GM12801 (cell line): ENCODE measurements around the gene VPS41.

Experiments
- TF ChIP-seq, protein P1 (sequence below): IDR thresholded peaks from one replicate; pipeline ENCODE4 v1.5.1; 2011; ENCODE audit warnings: control low read depth; ENCODE audit not compliant: insufficient read length; ENCODE audit errors: extremely low read depth

The VPS41 gene

DNA sequence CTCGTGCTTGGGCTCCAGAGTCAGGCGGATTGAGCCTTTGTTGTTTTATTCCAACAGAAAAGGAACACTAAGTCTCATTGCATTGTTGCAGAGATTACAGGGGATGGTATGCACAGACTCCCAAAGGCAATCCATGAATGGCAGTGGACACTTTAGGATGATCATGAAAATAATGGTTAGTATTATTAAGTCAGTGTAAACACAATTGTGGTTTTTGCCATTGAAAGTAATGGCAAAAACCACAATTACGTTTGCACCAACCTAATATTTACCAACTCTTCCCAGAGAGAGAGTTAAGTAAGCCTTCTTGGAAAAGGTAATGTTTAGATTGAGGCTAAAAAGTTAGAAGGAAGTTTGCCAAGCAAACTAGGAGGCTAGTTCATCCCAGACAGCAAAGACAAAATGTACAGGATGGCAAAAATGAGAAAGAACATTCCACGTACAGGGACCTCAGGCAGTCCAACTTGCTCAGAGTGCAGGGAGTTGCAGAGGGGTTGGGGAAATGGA lies 204.9 kb downstream of the VPS41 start:
- TF ChIP-seq, protein P1, sequence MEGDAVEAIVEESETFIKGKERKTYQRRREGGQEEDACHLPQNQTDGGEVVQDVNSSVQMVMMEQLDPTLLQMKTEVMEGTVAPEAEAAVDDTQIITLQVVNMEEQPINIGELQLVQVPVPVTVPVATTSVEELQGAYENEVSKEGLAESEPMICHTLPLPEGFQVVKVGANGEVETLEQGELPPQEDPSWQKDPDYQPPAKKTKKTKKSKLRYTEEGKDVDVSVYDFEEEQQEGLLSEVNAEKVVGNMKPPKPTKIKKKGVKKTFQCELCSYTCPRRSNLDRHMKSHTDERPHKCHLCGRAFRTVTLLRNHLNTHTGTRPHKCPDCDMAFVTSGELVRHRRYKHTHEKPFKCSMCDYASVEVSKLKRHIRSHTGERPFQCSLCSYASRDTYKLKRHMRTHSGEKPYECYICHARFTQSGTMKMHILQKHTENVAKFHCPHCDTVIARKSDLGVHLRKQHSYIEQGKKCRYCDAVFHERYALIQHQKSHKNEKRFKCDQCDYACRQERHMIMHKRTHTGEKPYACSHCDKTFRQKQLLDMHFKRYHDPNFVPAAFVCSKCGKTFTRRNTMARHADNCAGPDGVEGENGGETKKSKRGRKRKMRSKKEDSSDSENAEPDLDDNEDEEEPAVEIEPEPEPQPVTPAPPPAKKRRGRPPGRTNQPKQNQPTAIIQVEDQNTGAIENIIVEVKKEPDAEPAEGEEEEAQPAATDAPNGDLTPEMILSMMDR: no peak

DNA sequence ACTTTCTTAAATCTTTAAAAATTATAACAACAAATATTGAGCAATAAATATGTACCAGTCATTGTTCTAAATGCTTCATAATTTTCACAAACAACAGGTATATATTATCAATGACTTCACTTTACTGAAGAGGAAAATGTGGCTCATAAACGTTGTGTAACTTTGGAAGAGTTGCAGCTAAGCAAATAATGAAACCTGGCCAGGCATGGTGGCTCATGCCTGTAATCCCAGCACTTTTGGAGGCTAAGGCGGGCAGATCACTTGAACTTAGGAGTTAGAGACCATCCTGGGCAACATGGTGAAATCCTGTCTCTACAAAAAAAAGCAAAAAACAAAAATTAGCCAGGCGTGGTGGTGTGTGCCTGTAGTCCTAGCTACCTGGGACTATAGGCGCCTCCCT lies 205.9 kb downstream of the VPS41 start:
- TF ChIP-seq, protein P1: no peak

DNA sequence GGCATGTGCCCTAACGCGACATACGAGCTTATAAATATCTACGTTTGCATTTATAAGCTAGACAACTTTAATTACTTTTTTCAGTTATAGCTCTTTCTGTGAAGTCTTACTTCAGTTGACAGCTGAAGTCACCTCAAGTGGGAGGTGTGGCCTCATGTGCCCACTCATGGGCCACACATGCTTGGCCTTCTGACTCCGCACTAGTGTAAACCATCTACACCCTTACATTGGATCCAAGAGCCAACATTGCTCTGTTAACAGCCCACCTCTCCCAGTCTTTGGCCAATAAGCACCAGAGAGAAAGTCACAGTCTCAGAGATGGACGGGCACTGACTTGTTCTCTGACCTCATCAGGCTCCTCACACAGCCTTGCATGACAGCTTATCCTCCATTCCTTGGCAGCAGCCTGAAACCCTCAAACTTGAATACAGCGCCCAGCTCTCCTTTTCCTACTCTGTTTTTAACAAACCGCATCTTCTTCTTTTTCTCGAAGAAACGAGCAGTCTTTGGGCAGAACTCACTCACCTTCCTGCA lies 206.9 kb downstream of the VPS41 start:
- TF ChIP-seq, protein P1: no peak

DNA sequence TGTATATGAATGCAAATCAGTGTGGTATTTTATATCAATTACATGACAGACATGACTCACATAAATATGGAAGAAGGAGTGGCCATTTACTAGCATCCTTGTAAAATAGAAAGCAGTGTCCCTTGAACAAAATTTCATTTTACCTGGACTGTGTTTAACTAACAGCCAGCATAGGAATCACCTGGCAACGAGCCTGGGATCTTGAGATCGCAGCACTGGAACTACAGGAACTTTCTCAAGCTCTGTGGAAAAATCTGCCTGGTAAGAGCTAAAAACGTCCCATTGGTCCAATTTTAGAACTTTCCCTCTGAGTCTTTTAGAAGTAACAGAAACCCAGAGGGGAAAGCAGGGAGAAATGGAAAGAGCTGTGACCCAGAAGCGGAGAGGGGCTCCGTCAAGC lies 208.9 kb downstream of the VPS41 start:
- TF ChIP-seq, protein P1: no peak

DNA sequence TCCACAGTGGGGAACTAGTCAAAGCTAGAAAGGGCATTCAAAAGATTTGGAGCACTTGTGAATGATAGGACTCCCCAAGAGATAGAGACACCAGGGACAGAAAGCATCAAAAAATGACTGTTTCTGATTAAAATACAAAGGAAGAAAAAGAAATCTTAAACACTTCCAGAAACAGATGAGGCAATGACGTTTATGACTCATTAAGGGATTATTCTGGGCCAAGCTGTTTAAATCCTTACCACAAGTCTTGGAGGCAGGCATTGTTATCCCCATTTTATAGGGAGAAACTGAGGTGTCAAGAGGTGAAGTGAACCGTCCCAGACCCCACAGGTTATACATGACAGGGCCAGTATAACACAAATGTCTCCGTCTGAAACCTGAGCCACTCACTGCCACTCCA lies 209.5 kb downstream of the VPS41 start:
- TF ChIP-seq, protein P1: no peak

DNA sequence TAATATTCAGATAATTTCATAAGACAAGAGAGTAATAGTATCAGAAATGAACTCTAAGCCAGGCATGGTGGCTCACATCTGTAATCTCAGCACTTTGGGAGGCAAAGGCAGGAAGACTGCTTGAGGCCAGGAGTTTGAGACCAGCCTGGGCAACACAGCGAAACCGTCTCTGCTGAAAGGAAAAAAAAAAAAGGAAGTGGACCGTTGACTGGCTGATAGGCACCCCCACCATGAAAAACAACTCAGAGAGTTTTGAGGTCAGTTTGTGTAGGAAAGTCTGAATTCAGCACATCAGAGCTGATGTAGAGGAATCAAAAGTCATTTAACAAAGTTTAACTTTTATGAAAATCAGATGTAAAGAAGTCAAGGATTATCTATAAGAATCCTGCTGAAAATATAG lies 214.7 kb downstream of the VPS41 start:
- TF ChIP-seq, protein P1: no peak

DNA sequence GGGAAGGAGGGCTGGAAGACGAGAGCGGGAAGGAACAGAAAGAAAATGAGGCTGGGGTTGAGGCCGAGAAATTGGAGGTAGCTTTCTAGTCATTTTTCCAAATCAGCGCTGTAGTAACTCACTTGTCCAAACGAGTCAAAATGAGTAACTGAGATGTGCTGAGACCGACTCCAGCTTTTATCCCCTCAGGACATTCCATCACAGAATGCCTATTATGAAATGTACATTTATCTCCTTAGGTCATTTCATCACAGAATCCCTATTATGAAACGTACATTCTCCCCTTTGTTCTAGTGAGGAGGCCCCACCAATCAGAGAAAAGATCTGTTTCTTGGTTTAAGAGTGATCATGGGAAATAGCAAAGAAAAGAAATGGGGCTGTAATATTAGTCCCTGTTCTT lies 222.1 kb downstream of the VPS41 start:
- TF ChIP-seq, protein P1: no peak
